SK-N-SH (cell line): ENCODE data around the gene TXNDC12.

Source experiments
- CTCF ChIP-seq: fragments of 200-600 bp; sonication (generic); IDR thresholded peaks from 2 replicates; pipeline ENCODE4 v1.6.1; 2017; ENCODE audit warnings: antibody characterized with exemption, mild to moderate bottlenecking, moderate library complexity
- GABPA ChIP-seq: IDR thresholded peaks from 2 replicates; pipeline ENCODE4 v1.4.0; 2012; ENCODE audit warnings: low read depth, mild to moderate bottlenecking
- GATA2 ChIP-seq: sonication (generic); formaldehyde crosslinking; IDR thresholded peaks from 2 replicates; pipeline ENCODE4 v1.5.0; 2020; ENCODE audit warnings: mild to moderate bottlenecking, missing genetic modification reagents
- JUND ChIP-seq: IDR thresholded peaks from 2 replicates; pipeline ENCODE4 v1.4.0; 2012
- POLR2AphosphoS5 ChIP-seq: IDR thresholded peaks from 2 replicates; pipeline ENCODE4 v1.6.1; 2012; ENCODE audit warnings: low read depth, low read length
- RAD21 ChIP-seq: IDR thresholded peaks from 2 replicates; pipeline ENCODE4 v1.6.1; 2012; ENCODE audit warnings: mild to moderate bottlenecking, low read length
- REST ChIP-seq: IDR thresholded peaks from 2 replicates; pipeline ENCODE4 v1.6.1; 2012; ENCODE audit warnings: mild to moderate bottlenecking, low read depth, low read length, moderate library complexity

- no peak for TF ChIP-seq CTCF
- no peak for TF ChIP-seq POLR2AphosphoS5
- no peak for TF ChIP-seq GATA2
- no peak for TF ChIP-seq REST
- TF ChIP-seq RAD21, result no peak
- no peak; the same call in 1 of the 2 replicates for TF ChIP-seq GABPA
- no peak for TF ChIP-seq JUND
Observed at GRCh38 chr1:52032124-52032784, 22.7 kb downstream of the TXNDC12 start.
